ENCODE results near the gene NEK8. TPM values are rescaled to one million over a fixed set of nuclear protein-coding genes. Genes with fewer than 3 reads are reported as not detected.

The NEK8 gene
- total and polyA plus RNA-seq, 8 donors: 2.5 to 9.7 (median 4.4) TPM

DNA sequence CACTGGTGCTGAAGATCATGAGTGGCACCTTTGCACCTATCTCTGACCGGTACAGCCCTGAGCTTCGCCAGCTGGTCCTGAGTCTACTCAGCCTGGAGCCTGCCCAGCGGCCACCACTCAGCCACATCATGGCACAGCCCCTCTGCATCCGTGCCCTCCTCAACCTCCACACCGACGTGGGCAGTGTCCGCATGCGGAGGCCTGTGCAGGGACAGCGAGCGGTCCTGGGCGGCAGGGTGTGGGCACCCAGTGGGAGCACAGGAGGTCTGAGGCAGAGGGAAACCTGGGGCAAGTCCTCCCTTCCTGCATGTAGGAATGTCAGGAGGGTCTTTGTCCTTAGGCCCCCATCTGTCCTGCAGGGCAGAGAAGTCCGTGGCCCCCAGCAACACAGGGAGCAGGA, 8.7 kb downstream of the NEK8 start:
- Histone ChIP-seq H3K9me3 (no peaks in the 10 kb centered on the region), H3K27ac (no peak overlapping the region), H3K4me1 (no peaks in the 10 kb centered on the region), H3K27me3 (no peaks in the 10 kb centered on the region), H3K4me3 (no peak overlapping the region), H3K36me3 (no peaks in the 10 kb centered on the region)
- ATAC-seq (no peak), DNase-seq (peak in 2 of 6 donors; percentile 30 to 59), FAIRE-seq (no peak)
- TF ChIP-seq, protein P1, sequence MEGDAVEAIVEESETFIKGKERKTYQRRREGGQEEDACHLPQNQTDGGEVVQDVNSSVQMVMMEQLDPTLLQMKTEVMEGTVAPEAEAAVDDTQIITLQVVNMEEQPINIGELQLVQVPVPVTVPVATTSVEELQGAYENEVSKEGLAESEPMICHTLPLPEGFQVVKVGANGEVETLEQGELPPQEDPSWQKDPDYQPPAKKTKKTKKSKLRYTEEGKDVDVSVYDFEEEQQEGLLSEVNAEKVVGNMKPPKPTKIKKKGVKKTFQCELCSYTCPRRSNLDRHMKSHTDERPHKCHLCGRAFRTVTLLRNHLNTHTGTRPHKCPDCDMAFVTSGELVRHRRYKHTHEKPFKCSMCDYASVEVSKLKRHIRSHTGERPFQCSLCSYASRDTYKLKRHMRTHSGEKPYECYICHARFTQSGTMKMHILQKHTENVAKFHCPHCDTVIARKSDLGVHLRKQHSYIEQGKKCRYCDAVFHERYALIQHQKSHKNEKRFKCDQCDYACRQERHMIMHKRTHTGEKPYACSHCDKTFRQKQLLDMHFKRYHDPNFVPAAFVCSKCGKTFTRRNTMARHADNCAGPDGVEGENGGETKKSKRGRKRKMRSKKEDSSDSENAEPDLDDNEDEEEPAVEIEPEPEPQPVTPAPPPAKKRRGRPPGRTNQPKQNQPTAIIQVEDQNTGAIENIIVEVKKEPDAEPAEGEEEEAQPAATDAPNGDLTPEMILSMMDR (IDR thresholded peaks at IDR 0.05): no peak
- intact Hi-C loops (cut with DNase I): no loop called here
- 91 to 95% methylated on average over 12 of the region's 12 CpGs for WGBS, 2 donors

DNA sequence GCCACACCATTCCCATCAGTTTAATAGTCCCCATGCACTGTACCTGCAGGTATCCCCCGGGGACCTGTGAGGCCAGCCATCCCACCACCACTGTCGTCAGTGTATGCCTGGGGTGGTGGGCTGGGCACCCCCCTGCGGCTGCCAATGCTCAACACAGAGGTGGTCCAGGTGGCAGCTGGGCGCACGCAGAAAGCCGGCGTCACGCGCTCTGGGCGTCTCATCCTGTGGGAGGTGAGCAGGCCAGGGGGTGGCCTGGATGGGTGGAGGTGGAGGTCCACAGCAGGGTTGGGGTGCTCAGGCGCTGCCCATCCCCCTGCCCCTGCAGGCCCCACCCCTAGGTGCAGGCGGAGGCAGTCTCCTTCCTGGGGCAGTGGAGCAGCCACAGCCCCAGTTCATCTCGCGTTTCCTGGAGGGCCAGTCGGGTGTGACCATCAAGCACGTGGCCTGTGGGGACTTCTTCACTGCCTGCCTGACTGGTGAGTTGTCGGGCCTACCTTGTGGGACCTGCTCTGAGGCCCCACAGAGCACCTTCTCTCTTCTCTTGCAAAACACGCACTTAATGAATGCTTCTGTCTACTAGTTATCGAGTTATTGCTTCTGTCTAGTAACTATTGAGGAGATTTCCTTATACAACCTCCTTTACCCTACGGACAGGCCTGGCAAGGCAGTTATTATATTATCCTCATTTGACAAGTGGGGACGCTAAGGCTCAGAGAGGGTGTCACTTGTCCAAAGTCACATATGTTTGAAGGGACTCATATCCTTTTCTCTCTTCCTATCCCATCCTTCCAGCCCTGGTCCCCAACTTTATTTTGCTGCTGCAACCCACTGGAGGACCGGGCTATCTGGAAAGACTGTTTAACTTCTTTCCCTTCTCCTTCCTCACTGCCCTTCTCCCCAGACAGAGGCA, 9.4 kb downstream of the NEK8 start:
- no peak for ATAC-seq
- no peaks in the 10 kb centered on the region for H3K9me3 ChIP-seq
- WGBS, 2 donors: 87 to 91% methylated on average over 21 to 22 of the region's 22 CpGs
- intact Hi-C loops (cut with DNase I): no loop called here
- TF ChIP-seq, protein P1 (IDR thresholded peaks at IDR 0.05): no peak
- H3K36me3 ChIP-seq: no peaks in the 10 kb centered on the region
- H3K4me3 ChIP-seq: no peak overlapping the region
- peak in 2 of 6 donors; percentile 20 to 63 for DNase-seq
- FAIRE-seq: no peak
- no peaks in the 10 kb centered on the region for H3K27me3 ChIP-seq
- no peak overlapping the region for H3K27ac ChIP-seq
- peaks cover 0 to 3% (median 0%) of the 10 kb centered on the region in 3 donors for H3K4me1 ChIP-seq

DNA sequence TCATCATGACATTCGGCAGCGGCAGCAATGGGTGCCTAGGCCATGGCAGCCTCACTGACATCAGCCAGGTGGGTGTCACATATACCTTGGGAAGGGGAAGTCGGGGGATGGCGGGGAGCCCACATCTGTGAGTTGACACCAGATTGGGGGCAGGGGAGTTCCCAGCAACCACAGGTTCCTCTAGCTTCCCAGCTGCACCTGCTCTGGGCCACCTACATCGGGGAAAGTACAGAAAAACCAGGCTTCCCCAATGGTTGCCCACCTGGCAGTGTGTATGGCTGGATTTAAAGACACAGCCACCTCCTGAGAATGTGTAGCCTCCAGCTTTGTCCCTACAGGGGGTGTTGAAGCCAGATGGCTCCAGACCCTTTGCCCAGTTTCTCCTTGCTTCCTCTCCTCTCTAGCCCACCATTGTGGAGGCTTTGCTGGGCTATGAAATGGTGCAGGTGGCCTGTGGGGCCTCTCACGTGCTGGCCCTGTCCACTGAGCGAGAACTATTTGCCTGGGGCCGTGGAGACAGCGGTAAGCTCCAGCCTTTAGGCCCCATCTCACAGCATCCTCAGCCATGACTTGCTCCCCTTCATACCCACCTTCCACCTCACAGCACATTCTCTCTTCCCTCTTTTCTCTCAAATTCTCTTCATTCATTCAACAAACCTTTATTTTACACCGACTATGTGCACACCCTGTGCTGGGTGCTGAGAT, 10.2 kb downstream of the NEK8 start:
- intact Hi-C loops (cut with DNase I): no loop called here
- Histone ChIP-seq H3K9me3 (no peaks in the 10 kb centered on the region), H3K27me3 (no peaks in the 10 kb centered on the region), H3K4me3 (no peak overlapping the region), H3K27ac (no peak overlapping the region), H3K36me3 (no peaks in the 10 kb centered on the region), H3K4me1 (peaks cover 0 to 3% (median 0%) of the 10 kb centered on the region in 3 donors)
- WGBS, 2 donors: 91 to 94% methylated on average over 10 of the region's 10 CpGs
- peak in 1 of 6 donors; percentile 36 for DNase-seq
- ATAC-seq: no peak
- TF ChIP-seq, protein P1 (IDR thresholded peaks at IDR 0.05): no peak
- FAIRE-seq: no peak

DNA sequence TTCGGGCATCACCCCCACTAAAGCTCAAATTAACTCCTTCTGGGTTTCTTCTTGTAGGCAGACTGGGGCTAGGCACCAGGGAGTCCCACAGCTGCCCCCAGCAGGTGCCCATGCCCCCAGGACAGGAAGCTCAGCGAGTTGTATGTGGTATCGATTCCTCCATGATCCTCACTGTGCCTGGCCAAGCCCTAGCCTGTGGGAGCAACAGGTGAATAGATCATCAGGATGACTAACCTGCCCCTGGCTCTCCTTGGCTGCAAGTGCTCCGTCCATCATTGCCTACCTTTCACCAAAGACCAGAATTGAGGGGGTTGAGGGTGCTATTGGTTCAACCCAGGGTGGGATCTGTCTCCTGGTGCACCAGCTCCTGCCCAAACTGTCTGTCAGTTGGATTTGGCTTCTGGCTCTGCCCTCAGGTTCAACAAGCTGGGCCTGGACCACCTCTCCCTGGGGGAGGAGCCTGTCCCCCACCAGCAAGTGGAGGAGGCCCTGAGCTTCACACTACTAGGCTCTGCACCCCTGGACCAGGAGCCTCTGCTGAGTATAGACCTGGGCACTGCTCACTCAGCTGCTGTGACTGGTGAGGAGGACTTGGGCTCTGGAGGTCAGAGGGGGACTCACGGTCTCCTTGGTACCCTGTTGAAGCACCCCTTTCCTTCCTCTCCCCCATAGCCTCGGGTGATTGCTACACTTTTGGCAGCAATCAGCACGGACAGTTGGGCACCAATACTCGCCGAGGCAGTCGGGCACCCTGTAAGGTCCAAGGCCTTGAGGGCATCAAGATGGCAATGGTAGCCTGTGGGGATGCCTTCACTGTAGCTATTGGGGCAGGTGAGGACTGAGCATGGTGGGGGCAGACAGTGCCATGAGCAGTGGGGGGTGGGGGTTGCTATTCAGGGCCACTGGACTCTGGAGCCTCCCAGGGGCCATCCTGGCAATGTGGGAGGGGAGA, 12.1 kb downstream of the NEK8 start:
- H3K36me3 ChIP-seq: no peaks in the 10 kb centered on the region
- DNase-seq (peak in 3 of 6 donors; percentile 24 to 39 (median 38)), ATAC-seq (no peak), FAIRE-seq (no peak)
- no peaks in the 10 kb centered on the region for H3K27me3 ChIP-seq
- intact Hi-C loops (cut with DNase I): no loop called here
- 81 to 85% methylated on average over 10 of the region's 10 CpGs for WGBS, 2 donors
- peaks cover 0 to 4% (median under 1%) of the 10 kb centered on the region in 3 donors for H3K4me1 ChIP-seq
- H3K9me3 ChIP-seq: no peaks in the 10 kb centered on the region
- H3K4me3 ChIP-seq: no peak overlapping the region
- TF ChIP-seq, protein P1 (IDR thresholded peaks at IDR 0.05): no peak
- no peak overlapping the region for H3K27ac ChIP-seq
